Epithelial cell of proximal tubule (primary cell): ENCODE data around the gene KIF3C. TPM values are rescaled to one million over a fixed set of nuclear protein-coding genes. Genes with fewer than 3 reads are reported as not detected.
"Not testable (repeated sequence)": the region's sequence is repeated elsewhere in the genome, so short reads cannot be mapped to it uniquely, and the experiment has no call there.

Experiments used
- DNase-seq: peaks from one replicate; pipeline ENCODE4 v3.0.0-alpha.2; 2011; ENCODE audit warnings: low read depth
- H3K4me3 ChIP-seq: 2 replicates; pipeline ENCODE4 v1.5.1; 2011; ENCODE audit warnings: low read depth, mild to moderate bottlenecking, low read length
- total RNA-seq: library from RNA; depleted of rRNA; stranded (reverse); fragments of >200 nt; gene quantifications from 2 replicates; pipeline ENCODE4 v1.2.3, GENCODE V29; 2015
- TF ChIP-seq, protein P1 (sequence below): conservative IDR thresholded peaks from 2 replicates; pipeline ENCODE4 v1.5.1; 2012; ENCODE audit warnings: low read depth, mild to moderate bottlenecking, low read length

Gene KIF3C
- total RNA-seq, 1 donor from 2014 or later, result 30.1 TPM

DNA sequence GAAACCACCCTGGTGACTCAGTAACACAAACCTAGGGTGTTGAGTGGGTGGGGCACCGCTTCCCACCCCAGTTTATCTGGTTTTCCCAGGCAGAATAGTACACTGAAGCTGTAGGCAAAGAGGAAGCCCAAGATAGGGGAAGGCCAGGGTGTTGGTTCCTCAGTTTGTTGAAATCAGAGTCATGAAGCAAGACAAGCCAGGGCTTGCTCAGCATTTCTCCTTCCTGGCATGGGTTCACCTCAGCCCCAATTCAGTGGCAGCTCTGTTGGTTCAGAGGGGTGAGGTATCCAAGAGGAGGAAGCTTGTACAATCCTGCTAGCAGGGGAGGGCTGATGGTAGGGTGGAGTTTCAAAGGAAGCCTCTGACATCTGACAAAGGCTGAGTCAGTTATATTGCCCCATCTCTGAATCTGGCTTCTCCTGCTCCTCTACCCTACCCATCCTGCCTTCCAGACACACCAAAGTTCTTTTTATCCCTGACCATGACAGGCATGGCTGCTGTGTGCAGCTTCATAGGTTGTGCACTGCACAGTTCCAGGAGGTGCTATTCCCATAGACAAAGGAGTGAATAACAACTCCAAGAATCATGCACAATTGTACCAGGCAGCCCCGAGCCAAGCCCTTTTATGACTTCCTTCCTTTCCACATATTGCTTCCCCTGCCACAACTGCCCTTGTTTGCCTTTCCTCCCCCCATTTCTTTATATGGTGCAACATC is 26.7 kb upstream of the KIF3C start:
- peak; percentile 49 for DNase-seq
- TF ChIP-seq, protein P1, sequence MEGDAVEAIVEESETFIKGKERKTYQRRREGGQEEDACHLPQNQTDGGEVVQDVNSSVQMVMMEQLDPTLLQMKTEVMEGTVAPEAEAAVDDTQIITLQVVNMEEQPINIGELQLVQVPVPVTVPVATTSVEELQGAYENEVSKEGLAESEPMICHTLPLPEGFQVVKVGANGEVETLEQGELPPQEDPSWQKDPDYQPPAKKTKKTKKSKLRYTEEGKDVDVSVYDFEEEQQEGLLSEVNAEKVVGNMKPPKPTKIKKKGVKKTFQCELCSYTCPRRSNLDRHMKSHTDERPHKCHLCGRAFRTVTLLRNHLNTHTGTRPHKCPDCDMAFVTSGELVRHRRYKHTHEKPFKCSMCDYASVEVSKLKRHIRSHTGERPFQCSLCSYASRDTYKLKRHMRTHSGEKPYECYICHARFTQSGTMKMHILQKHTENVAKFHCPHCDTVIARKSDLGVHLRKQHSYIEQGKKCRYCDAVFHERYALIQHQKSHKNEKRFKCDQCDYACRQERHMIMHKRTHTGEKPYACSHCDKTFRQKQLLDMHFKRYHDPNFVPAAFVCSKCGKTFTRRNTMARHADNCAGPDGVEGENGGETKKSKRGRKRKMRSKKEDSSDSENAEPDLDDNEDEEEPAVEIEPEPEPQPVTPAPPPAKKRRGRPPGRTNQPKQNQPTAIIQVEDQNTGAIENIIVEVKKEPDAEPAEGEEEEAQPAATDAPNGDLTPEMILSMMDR, result no peak
- H3K4me3 ChIP-seq, result no peak overlapping the region

DNA sequence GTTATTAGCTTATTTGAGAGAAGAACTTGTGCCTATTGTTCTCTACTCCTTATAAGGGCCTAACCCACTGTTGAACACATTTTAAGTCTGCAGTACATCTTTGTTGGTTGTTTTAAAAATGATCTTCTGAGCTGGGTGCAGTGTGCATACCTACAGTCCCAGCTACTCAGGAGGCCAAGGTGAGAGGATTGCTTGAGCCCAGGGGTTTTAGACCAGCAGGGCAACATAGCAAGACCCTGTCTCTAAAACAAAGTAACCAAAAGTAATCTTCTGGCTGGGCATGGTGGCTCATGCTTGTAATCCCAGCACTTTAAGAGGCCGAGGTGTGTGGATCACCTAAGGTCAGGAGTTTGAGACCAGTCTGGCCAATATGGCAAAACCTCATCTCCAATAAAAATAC is 25.8 kb upstream of the KIF3C start:
- no peak for DNase-seq
- TF ChIP-seq, protein P1, result no peak
- H3K4me3 ChIP-seq, result no peak overlapping the region

DNA sequence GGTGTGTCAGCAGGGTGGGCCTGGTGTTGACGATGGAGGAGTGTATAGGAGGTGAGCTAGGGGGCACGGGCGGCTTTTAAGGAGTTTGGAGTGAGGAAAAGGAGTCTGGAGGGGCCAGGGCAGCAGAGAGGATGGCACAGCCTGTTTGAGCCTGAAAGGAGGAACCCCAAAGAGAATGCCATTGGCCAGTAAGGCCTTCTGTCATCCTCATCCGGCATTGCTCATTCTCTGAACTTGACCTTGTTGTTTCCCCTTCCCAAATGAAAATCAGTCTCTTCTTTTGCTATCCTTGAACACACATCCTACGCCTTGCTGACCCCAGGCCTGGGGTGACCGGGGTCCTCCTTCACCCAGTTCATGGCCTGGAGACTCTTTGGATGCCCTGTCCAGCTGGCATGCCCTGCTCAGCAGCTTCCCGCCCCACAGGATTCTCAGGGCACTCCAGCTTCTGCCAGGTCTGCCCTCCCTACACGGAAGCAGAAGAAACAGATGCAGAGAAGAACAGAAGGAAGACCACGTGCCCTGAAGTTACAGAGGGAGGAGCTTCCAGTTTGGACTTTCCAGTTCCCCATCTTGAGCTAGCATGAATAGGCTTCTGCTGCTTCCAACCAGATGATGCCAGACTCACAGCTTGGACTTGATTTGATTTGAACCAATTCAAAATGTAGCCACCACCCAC is 20.5 kb upstream of the KIF3C start:
- TF ChIP-seq, protein P1, result no peak
- DNase-seq, result no peak
- H3K4me3 ChIP-seq, result no peak overlapping the region

DNA sequence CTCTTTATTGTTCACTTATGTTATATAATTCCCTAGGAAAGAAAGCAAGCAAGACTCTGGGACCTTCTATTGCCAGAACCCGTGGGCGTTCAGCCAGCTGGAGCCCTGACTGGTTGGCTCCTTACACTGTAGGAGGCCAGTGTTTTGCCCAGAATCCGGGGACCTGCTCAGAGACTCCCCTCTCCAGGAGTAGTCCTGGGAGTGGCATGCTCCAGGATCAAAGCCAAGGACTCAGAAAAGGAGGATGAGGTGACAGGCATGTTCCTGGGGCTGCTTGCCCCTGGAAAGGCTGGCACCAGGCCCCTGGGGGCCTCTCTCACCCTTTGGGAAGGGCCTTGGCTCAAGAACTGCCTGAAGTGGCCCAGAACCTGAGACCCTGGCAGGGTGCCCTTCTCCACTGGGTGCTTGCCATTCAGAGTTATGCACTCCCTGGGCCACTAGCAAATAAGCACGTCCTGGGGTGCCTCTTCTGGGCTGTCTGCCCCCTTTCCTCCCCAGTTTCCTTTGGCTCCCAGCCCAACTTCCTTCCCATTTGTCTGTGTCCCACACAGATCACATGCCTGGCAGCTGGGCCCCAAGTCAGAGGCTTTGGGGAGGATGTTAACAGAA is 19.6 kb upstream of the KIF3C start:
- no peak overlapping the region for H3K4me3 ChIP-seq
- TF ChIP-seq, protein P1, result no peak
- no peak for DNase-seq

GRCh38 chr2:26000561-26001082 is 18.3 kb upstream of the KIF3C start:
- H3K4me3 ChIP-seq, result no peak overlapping the region
- DNase-seq, result no peak
- TF ChIP-seq, protein P1, result peak; percentile 11

- not testable (repeated sequence) for H3K4me3 ChIP-seq, DNase-seq
Observed at GRCh38 chr2:25999406-25999805, 17.1 kb upstream of the KIF3C start.

- not testable (repeated sequence) for H3K4me3 ChIP-seq, DNase-seq
Observed at GRCh38 chr2:25998816-25999383, 16.6 kb upstream of the KIF3C start.
